Stimulated activated CD8-positive, alpha-beta memory T cell treated with anti-CD3 and anti-CD28 coated beads, Interleukin-4, amount 100 ng/mL, for 1 hour (primary cell): ENCODE data around the gene TLE7.
A peak's percentile ranks its signal among the peaks of the same experiment; 100 is the strongest.

Experiments
- DNase-seq, 2 donors: peaks; one replicate each; pipeline ENCODE4 v3.0.0-alpha.2; 2020; ENCODE audit warnings: low read depth in 2 of 2, low spot score in 1 of 2

TLE7 gene

DNA sequence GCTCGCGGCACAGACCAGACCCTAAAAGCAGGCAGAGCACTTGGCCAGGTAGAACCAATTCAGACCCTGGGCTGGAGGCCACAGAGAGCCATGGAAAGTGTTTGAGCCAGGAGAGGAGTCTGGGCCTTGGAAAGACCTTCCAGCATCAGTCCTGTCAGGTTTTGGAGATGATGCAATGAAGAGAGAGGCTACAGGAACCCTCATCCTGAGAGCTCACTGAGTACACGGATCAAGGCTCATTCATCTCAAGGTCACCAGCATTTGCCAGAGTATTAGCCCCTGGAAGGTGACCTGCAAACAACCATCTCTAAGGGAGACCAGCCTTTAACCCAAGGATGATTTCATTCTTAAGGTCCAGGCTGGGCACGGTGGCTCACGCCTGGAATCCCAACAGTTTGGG lies 27.8 kb downstream of the TLE7 start:
- DNase-seq = no peak

- no peak for DNase-seq
Measured at GRCh38 chr16:71413341-71413740, 28.5 kb downstream of the TLE7 start.

- DNase-seq = peak; percentile 34 to 37
Measured at GRCh38 chr16:71412270-71413160, 29.3 kb downstream of the TLE7 start.

GRCh38 chr16:71410146-71410545 lies 31.7 kb downstream of the TLE7 start:
- DNase-seq = no peak

DNA sequence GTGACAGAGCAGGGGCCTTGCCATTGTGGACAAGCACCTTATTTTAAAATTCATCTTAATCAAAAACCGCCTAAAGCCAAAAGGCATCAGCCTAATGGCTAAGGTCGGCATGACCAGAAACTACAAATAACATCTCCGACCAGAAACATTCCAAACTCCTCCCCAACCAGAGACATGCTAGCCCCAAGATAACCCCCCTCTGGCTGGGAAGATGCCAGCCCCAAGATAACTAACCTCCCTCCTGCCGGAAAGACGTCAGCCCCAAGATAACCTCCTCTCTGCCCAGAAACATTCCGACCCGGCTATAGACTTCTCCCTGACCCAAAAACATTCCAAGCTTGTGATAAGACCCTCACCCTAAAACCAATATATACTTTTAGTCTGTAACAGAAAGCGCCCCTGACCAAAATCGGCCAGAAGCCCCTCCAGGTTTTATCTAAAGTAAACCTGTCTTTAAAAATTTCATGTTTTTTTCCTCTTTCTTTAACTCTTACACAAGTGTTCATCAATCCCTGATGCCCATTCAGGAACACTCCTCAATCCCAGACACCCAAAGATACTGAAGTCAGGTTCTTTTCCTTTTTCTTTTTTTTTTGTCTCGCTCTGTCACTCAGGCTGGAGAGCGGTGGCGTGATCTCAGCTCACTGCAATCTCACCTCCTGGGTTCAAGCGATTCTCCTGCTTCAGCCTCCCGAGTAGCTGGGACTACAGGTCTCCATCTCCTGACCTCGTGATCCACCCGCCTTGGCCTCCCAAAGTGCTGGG lies 32.7 kb downstream of the TLE7 start:
- DNase-seq = no peak

DNA sequence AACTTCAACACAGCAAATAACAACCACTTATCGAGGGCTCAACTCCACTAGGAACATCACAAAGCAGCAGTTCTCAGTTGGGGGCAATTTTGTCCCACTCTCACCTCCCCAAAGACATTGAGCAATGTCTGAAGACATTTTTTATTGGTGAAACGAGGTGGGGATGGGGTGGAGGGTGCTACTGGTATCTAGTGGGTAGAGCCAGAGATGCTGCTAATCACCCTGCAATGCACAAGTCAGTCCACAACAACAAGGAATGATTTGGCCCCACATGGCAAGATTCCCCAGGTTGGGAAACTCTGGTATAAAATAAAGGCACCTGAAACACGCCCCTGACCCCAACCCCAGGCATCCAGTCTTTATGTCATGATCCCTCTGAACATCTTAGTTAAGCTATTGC lies 33.3 kb downstream of the TLE7 start:
- DNase-seq = no peak

DNA sequence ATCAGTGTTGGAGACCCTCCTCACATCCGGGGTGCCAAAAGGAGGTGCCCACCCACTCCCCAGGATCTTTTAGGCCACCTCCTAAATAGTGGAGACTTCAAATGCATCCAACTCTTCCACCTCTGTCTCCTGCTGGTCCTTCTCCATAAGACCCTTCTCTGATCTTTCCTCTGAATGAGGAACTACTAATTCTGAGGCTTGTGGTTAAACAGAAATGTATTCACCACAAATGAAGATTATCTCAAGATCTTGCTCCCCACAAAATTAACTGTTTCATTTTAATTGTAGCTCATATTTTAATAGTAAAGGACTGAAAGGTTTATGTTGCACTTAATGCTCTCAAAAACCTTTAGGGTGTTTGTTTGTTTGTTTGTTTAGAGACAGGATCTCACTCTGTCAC lies 34.1 kb downstream of the TLE7 start:
- DNase-seq = no peak

- DNase-seq = no peak
Measured at GRCh38 chr16:71406724-71407123, 35.1 kb downstream of the TLE7 start.

DNA sequence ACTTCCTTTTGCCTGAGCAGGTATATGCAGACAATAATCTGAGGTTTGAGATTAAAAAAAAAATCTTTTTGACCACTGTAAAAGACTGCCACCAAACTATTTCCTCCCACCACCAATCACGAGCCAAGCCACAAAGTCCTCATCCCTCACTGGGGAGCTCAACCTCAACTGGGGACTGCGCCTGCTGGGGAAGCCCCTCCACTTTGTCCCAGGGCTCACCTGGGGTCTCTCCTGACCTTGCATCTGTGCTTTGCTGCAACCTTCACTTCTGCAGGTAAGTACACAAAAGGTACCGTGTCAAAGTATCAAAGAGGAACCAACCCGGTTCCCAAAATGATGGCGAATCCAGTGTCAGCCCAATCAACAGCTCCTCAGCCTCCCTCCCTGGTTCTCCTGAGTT lies 35.5 kb downstream of the TLE7 start:
- DNase-seq = no peak

- no peak for DNase-seq
Measured at GRCh38 chr16:71404364-71404763, 37.5 kb downstream of the TLE7 start.

DNA sequence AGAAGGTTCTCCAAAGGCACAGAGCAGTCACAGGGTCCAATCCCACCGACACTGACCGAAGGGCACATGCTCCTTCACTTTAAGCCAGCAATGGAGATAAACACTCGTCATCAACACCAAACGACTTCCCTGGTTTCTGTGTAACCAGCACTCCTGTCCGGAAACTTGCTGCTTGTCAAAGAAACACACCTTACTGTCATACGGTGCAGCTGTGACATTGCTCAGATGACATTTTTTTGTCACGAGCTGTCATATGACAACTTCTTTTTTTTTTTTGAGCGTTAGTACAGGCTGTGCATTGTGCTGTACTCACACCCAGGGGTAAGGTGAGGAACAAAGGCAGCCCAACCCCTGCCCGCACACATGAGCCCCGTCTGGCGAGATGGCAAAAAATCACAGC lies 39.2 kb downstream of the TLE7 start:
- no peak for DNase-seq

DNA sequence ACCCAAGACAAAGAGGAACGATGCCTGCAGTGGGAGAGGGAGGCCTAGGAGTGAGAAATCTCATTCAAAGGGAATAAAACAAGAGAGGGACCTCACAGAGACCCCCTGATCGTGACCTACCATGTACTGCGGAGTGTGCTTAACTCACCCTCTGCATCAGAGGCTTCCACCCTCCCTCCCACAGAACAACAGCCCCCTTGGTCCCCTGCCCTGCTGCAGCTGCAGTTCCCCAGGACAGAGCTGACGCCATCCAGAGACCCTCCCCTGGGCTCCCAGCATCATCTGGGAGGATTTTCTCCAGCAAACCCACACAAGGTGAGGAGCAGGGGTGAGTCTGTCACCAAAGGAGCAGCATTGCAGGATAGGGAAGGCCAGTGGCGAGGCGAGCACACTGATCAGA lies 39.8 kb downstream of the TLE7 start:
- DNase-seq = no peak

DNA sequence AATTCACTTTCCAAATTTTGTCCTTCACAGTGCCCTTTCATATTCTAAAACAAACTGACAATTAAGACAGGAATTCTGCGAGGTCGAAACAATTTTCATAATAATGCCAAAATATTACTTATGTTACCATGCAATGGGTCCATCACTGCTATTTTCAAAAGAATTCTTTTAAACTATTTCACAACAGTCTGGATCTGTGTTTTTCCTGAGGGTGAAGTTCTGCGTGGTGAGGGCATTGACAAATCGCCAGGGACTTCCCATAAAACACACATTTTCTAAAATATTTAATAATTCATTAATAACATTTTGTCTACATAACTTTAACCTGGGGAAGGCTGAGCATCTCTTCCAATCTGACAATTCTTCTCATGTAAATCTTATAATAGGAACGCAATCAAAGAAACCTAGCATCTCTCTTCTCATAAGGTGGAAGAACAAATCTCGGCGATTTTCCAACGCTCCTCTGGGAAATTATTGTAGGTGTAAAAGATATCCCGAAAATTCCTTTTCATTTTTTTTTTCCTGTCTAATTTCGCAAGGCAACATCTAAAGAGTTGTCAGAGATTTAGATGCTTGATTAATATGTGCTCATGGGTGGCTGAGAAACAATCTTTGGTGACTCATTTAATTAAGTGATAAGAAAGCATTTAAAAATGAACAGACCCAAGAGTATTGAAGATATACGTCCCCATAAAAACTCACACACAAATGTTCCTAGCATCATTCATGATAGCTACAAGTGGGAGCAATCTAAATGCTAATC lies 41.9 kb downstream of the TLE7 start:
- no peak for DNase-seq

DNA sequence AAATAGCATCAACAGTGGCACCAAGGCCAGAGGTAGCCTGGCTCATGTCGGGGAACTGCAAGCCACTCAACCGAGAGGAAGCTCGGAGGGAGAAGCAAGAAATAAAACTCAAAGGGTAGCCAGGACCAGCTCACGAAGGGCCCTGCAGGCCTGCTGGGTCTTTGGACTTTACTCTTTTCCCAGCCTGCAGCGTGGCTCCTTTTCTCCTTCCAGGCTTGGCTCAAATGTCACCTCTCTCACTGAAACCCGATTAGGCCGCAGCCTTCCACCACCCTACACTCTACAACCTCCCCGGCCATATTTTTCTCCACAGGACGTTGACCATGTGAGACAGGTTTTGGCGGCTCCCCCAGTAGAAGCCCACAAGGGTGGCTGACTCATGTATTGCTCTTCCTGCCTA lies 45.3 kb downstream of the TLE7 start:
- DNase-seq = no peak

DNA sequence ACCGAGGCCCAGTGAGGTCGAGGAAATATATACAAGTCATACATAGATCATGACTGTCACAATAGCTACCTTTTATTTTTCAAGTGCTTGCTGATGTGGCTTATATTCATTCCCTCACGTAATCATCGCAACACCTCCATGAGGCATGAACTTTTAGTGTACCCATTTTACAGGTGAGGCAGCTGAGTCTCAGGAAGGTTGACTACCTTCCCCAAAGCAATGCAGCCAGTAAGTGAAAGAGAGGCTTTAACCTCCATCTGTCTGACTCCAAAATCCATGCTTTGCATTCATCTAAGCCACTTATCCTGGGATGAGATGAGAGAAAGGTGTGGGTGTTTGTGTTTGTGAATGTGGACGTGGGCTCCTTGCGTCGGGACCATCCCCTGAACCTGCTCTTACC lies 52.5 kb downstream of the TLE7 start:
- DNase-seq = no peak

DNA sequence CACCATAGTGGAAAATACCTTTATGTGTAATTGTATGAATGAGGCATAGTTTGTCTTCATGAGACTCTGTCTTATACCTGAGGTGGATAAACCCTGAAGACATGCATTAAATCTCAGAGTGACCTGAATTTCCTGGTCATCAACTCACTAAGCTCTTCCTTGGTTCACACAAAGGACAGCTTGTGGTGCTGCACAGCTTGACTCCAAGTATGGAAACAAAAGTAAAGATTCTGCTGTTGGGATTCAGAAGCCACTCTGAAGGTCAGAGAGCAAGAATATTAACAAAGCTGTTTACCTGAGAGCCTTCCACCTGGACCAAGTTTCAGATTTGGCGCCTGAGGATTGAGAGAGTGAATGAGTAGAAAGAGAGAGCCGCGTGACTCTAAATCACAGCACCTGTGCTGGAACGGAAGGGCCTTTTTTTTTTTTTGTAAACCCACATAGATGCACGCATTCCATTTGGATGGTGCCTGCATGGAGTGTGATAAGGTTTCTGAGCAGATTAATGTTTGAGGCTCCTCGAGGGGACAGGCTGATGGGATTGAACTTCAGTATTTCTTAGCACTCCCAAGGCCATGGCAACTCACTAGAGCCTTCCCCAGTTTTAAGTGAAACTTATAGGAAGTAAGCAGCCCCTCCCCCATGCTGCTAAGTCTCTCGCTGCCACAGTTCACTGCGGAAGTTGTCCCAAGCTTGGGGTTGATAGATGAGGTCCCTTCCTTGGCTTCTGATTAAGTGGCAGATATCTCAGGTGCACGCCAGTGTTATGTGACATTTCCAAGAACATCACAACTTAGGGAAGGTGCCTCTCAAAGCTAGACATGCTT lies 54.6 kb downstream of the TLE7 start:
- DNase-seq = no peak

DNA sequence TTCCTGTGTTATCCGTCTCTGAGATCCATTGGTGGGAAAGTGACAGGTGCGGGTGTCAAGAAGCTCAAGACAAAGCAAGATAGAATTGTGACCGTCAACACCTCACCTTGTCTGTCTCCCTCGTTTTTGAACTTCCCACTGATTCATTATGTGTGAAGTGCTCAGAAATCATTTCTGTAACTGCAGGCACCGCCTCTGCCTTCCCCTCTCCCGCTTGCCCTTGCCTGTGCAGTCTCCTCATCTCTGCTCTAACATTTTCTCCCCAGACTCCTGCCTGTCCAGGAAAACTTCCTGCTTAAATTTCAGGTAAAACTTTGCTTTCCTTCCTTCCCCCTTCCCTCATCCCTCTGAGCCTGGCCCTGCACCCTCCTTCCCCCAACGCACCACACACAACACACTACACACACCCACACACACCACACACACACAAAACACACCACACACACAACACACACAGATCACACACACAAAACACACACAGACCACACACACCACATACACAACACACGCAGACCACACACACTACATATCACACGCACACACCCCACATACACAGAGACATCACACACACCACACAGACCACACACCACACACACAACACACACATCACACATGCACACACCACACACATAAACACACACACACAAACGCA lies 57.7 kb downstream of the TLE7 start:
- DNase-seq = no peak

- DNase-seq = no peak
Measured at GRCh38 chr16:71383054-71383773, 58.6 kb downstream of the TLE7 start.

DNA sequence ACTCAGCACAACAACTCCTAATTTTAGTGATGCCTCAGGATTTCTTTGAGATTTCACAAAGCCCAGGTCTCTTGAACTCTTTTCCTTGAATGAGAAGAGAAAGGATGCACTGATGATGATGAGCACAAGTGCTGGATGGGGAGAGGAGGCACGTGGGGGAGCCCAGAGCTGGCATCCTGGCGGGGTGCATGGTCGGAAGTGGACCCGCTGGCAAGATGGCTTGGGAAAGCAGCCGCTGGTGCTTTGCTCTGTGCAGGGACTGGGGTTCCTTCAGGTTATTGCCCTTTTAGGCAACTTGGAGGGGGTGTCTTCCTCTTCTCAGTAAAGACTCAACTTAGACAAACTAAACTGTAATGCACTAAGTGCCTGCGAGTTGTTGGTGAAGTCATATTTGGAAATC lies 61.0 kb downstream of the TLE7 start:
- no peak for DNase-seq
